Neutrophil (primary cell): Measurements from ENCODE around the gene MYO1F.

Experiments
- H3K27ac ChIP-seq: fragments of 200-600 bp; sonication (generic); 2 replicates; pipeline ENCODE4 v1.5.1; 2016; ENCODE audit warnings: mild to moderate bottlenecking, moderate library complexity
- H3K27me3 ChIP-seq: fragments of 200-600 bp; sonication (generic); 2 replicates; pipeline ENCODE4 v1.6.0; 2016; ENCODE audit warnings: mild to moderate bottlenecking
- H3K36me3 ChIP-seq: fragments of 200-600 bp; sonication (generic); 2 replicates; pipeline ENCODE4 v1.5.1; 2017
- H3K4me1 ChIP-seq, 2 experiments: fragments of 200-600 bp in 1 of 2; sonication (generic) in 1 of 2; 1 replicate in 1 of 2; 2 replicates in 1 of 2; pipeline versions ENCODE4 v1.5.1 to v1.6.1; 2013 to 2016; ENCODE audit warnings: low read depth in 1 of 2, low read length in 1 of 2, mild to moderate bottlenecking in 1 of 2, moderate library complexity in 1 of 2; ENCODE audit not compliant: control insufficient read depth in 1 of 2, insufficient read depth in 1 of 2
- H3K4me3 ChIP-seq, 2 experiments: fragments of 200-600 bp in 1 of 2; sonication (generic) in 1 of 2; 1 replicate in 1 of 2; 2 replicates in 1 of 2; pipeline ENCODE4 v1.5.1; 2013 to 2016; ENCODE audit warnings: low read depth in 1 of 2, low read length in 1 of 2, mild to moderate bottlenecking in 1 of 2, moderate library complexity in 1 of 2
- H3K9me3 ChIP-seq: fragments of 200-600 bp; sonication (generic); 2 replicates; pipeline ENCODE4 v1.5.1; 2016
- TF ChIP-seq, protein P1 (sequence below): fragments of 200-600 bp; sonication (generic); IDR thresholded peaks from 2 replicates; pipeline ENCODE4 v1.5.1; 2016; ENCODE audit warnings: antibody characterized with exemption

MYO1F gene

DNA sequence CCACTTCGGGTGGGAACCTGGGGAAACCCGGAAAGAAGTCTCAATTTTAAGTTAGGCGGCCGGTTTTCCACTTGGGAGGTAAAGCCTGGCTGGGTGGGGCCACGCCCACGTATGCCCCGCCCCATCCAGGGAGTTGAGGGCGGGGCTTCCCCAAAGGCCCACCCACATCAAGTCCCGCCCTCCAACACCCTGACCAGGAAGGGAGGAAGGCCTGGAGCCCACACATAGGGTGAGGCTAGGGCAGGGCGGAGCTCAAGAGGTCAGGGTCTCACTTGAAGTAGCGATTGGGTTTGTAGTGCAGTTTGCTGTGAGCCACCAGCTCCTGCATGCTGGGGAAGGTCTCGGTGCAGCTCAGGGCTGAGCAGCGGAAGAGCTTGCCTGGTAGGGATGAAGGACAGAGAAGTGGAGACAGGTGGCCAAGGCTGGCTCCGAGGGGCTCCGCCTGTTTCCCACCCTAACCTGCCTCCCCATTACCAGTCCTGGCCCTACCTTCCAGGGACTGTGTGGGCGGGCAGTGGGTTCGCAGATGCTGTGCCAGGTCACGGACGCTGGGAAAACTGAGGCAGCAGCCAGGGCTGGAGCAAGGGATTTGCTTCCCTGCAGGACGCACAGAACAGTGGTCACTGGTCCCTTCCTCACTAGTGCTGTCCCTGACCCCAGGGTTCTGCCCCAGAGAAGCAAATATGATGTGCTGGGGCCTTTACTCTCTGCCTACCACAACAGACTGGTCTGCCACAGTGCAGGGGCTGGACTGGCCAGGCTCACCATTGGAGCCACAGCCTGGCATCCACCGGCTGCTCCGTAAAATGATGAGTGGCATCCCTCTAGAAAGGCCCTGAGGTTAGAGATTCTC is 64.9 kb downstream of the MYO1F start:
- H3K27me3 ChIP-seq, result no peaks in the 10 kb centered on the region
- H3K27ac ChIP-seq, result peak overlapping the region; percentile 98
- TF ChIP-seq, protein P1, sequence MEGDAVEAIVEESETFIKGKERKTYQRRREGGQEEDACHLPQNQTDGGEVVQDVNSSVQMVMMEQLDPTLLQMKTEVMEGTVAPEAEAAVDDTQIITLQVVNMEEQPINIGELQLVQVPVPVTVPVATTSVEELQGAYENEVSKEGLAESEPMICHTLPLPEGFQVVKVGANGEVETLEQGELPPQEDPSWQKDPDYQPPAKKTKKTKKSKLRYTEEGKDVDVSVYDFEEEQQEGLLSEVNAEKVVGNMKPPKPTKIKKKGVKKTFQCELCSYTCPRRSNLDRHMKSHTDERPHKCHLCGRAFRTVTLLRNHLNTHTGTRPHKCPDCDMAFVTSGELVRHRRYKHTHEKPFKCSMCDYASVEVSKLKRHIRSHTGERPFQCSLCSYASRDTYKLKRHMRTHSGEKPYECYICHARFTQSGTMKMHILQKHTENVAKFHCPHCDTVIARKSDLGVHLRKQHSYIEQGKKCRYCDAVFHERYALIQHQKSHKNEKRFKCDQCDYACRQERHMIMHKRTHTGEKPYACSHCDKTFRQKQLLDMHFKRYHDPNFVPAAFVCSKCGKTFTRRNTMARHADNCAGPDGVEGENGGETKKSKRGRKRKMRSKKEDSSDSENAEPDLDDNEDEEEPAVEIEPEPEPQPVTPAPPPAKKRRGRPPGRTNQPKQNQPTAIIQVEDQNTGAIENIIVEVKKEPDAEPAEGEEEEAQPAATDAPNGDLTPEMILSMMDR, result no peak
- H3K9me3 ChIP-seq, result no peaks in the 10 kb centered on the region
- no peaks in the 10 kb centered on the region for H3K36me3 ChIP-seq
- no peak overlapping the region for H3K4me3 ChIP-seq
- peaks cover 48 to 54% of the 10 kb centered on the region in 2 experiments for H3K4me1 ChIP-seq

- Histone ChIP-seq H3K36me3 (no peaks in the 10 kb centered on the region), H3K4me3 (no peak overlapping the region), H3K4me1 (peaks cover 43 to 51% of the 10 kb centered on the region in 2 experiments), H3K27ac (no peak overlapping the region), H3K9me3 (no peaks in the 10 kb centered on the region), H3K27me3 (no peaks in the 10 kb centered on the region)
- TF ChIP-seq, protein P1, result no peak
These were observed 65.6 kb downstream of the MYO1F start for GRCh38 chr19:8511573-8512101.

- H3K4me3 ChIP-seq, result no peak overlapping the region
- TF ChIP-seq, protein P1, result no peak
These were observed 66.6 kb downstream of the MYO1F start for GRCh38 chr19:8510589-8511115.

GRCh38 chr19:8506402-8506957 is 70.8 kb downstream of the MYO1F start:
- Histone ChIP-seq H3K27me3 (no peaks in the 10 kb centered on the region), H3K9me3 (no peaks in the 10 kb centered on the region), H3K36me3 (no peaks in the 10 kb centered on the region), H3K4me3 (peak overlapping the region; percentile 76 to 82), H3K4me1 (peaks cover 48 to 56% of the 10 kb centered on the region in 2 experiments), H3K27ac (peak overlapping the region; percentile 98)
- TF ChIP-seq, protein P1, result no peak

More at GRCh38 chr19:8510589-8511115, 66.6 kb downstream of the MYO1F start:
- peaks cover 42 to 51% of the 10 kb centered on the region in 2 experiments for H3K4me1 ChIP-seq
- no peak overlapping the region for H3K27ac ChIP-seq
- no peaks in the 10 kb centered on the region for H3K9me3 ChIP-seq
- H3K36me3 ChIP-seq, result no peaks in the 10 kb centered on the region
- H3K27me3 ChIP-seq, result no peaks in the 10 kb centered on the region

DNA sequence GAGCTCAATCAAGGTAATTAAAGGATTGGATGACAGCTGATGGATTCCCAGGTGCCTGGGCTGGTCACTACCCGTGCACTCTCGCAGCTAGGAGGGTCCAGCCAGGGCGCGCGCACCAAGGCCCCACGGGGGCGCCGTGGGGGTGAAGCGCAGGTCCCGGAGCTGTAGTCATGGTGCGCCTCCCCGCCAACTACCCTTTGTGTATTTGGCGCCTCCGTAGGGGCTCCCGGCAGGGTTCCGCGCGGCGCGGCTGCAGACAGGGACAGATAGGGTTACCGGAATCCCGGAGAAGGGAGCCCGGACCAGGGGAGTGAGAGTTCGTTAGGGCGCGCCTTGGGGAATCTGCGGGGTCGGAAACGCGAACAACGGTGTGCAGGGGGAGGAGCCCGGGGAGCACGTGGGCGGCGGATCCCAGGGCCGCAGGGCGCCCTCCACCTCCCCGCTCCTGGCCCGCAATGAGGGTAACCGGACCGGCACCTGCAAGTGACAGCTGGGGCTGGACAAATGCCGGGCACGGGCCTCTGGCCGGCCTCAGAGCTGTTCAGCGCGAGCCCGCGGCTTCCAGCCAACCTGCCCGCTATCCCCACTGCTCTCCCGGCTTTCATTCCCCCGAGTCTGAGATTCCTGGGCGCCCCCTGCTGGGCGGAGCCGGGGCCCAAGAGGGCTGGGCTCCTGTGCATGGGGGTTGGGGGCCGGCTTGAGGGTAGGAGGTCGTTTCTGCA is 71.4 kb downstream of the MYO1F start:
- no peaks in the 10 kb centered on the region for H3K9me3 ChIP-seq
- no peaks in the 10 kb centered on the region for H3K27me3 ChIP-seq
- TF ChIP-seq, protein P1, result peak; percentile 89
- H3K27ac ChIP-seq, result peak overlapping the region; percentile 98
- peak overlapping the region; percentile 76 to 82 for H3K4me3 ChIP-seq
- peaks cover 55 to 61% of the 10 kb centered on the region in 2 experiments for H3K4me1 ChIP-seq
- H3K36me3 ChIP-seq, result no peaks in the 10 kb centered on the region
